Measurements from ENCODE around the gene ACSM2B.
"Not testable (repeated sequence)": the region's sequence is repeated elsewhere in the genome, so short reads cannot be mapped to it uniquely, and the experiment has no call there.

The ACSM2B gene

DNA sequence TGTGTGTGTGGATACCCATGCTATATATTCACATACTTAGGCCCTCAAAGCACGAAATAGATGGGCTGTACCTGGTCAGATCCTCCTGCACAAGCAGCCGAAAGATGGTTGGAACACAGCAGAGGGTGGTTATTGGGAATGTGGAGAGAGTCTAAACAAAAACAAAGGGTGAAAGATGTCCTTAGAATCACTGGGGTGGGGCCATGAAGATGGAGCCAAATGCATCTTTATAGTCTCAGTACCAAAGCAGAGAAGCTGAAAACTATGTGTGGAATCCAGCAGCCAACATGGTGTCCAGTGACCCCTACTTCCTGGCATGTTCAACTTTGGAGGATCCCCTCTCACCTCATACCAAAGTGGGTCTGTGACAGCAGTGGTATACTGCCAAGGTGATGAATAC lies 19.5 kb upstream of the ACSM2B start:
- not testable (repeated sequence) for DNase-seq (ENCODE audit: low spot score)

DNA sequence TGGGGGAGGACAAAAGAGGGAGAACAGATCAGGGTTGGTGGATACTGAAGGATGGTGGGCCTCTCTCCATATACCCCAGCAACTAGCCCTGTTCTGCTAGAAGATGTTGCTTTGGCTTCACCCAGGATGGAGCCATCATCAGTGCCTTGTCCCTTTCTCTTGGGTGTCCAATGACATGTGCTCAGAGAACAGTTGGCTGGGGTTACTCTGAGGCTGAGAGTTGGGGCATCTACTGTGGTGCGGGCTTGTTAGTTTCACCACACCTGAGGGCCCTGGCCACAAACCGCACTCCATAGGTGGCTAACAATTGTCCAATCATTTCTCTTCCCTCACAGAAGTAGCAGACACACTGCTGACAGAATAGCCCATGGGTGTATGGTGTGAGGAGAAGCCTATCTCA lies 18.9 kb upstream of the ACSM2B start:
- DNase-seq (ENCODE audit: low spot score), result not testable (repeated sequence)

DNA sequence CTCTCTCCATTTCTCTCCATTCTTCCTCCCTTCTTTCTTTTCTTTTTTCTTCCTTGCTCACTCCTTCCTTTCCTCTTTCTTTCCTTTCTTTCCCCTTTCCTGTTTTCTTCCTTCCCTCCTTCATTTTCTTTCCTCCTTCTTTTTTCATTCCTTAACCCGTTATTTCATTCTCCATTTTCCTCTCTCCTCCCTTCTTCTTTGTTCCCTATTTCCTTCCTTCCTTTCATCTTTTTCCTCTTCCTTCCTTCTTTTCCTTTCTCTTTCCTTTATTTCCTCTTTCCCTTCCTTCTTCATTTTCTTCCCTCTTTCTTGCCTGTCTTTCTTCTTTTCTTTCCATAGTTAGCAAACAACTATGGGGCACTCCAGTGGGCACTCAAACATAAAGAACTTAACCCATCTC lies 16.6 kb upstream of the ACSM2B start:
- not testable (repeated sequence) for DNase-seq (ENCODE audit: low spot score)

- DNase-seq (ENCODE audit: low spot score), result not testable (repeated sequence)
Observed at GRCh38 chr16:20589486-20589885, 13.3 kb upstream of the ACSM2B start.

- not testable (repeated sequence) for DNase-seq (ENCODE audit: low spot score)
Observed at GRCh38 chr16:20587645-20588074, 11.5 kb upstream of the ACSM2B start.

DNA sequence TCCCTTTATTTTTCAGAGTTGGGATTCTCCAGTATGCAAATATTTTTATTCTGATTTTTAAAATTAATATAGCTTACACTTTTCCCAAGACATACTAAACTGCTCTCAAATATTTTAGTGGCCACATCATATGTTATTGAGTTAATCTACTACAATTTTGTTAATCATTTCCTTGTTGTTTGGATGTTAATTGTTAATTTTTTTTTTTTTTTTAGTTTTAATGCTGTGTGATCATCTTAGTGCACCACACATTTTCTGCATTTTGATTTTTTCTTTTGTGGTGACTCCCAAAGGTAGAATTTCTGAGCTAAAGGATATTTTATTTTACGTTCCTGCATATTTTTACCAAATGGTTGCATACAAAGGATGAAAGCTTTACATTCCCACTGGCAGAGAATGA lies 10.5 kb upstream of the ACSM2B start:
- DNase-seq (ENCODE audit: low spot score), result not testable (repeated sequence)

DNA sequence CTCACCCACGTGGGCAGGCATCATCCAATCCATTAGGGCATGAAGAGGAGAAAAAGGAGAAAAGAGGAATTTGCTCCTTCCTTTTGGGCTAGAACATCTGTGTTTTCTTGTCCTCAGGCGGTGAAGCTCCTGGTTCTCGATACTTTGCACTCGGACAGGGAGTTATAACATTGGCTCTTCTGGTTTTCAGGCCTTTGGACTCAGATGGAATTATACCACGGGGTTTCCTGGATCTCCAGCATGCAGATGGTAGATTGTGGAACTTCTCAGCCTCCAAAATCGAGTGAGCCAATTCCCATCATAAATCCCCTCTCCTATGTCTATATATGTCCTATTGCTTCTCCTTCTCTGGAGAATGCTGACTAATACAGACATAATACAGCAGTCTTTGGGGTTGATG lies 9.9 kb upstream of the ACSM2B start:
- DNase-seq (ENCODE audit: low spot score), result not testable (repeated sequence)

GRCh38 chr16:20580487-20581259 lies 4.5 kb upstream of the ACSM2B start:
- not testable (repeated sequence) for DNase-seq (ENCODE audit: low spot score)

DNA sequence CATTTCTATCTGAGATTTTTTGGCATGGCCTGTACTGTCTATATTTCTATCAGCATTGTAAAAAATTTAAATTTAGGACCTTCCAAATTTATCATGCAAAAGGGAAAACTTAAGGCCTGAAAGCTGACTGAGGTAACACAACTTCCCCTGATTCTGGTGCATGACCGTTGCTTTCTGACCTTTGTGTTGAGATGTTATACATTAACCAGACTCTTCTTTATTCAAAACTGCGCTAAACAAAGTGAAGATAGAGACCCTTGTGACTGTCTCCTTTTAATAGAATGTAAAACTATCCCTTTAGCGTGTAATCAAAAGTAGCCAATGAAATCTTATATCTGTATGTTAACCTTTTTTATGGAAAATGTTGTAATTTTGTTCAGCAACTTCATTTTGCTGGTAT lies 1.9 kb upstream of the ACSM2B start:
- not testable (repeated sequence) for DNase-seq (ENCODE audit: low spot score)

- not testable (repeated sequence) for DNase-seq (ENCODE audit: low spot score)
Observed at GRCh38 chr16:20569117-20569651, 7.0 kb downstream of the ACSM2B start.

DNA sequence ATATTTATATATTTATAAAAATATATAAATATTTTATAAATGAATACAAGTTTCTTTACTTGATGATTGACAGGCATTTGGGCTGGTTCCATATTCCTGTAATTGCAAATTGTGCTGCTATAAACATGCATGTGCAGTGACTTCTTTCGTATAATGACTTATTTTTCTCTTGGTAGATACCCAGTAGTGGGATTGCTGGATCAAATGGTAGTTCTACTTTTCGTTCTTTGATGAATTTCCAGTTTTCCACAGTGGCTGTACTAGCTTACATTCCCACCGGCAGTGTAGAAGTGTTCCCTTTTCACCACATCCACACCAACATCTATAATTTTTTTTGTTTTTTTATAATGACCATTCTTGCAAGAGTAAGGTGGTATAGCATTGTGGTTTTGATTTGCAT lies 7.8 kb downstream of the ACSM2B start:
- no peak for DNase-seq (ENCODE audit: low spot score)

DNA sequence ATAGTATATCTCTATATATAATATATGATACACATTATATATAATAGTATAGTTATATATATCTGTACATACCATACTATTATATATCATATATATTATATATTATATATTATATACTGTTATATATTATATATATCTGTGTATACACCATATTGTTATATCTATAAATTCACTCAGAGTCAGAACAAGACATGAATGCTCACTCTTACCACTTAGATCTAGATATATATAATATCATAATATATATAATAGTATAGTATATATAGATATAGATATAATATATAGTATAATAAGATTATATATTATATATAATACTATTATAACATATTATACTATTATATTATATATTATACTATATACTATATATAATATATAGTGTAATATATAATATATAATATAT lies 9.3 kb downstream of the ACSM2B start:
- no peak for DNase-seq (ENCODE audit: low spot score)

GRCh38 chr16:20565334-20565733 lies 10.8 kb downstream of the ACSM2B start:
- DNase-seq (ENCODE audit: low spot score), result not testable (repeated sequence)

DNA sequence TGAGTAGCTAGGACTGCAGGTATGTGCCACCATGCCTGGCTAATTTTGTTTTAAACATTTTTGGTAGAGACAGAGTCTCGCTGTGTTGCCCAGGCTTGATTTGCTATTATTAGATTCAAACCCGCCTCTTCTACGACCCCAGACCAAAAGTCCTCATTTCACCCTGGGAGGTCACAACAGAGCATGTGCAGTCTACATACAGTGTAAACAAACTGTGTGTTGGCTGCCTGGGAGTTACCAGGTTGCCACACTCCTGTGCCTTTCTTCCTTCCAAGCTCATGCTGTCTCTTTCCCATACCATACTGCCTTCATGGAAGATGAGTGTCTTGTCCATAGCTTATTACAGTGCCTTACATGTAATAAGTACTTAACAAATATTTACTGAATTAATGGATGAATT lies 11.9 kb downstream of the ACSM2B start:
- DNase-seq (ENCODE audit: low spot score), result not testable (repeated sequence)

GRCh38 chr16:20555628-20556027 lies 20.5 kb downstream of the ACSM2B start:
- not testable (repeated sequence) for DNase-seq (ENCODE audit: low spot score)

- not testable (repeated sequence) for DNase-seq (ENCODE audit: low spot score)
Observed at GRCh38 chr16:20554689-20555088, 21.5 kb downstream of the ACSM2B start.

GRCh38 chr16:20553493-20553892 lies 22.7 kb downstream of the ACSM2B start:
- DNase-seq (ENCODE audit: low spot score), result not testable (repeated sequence)

DNA sequence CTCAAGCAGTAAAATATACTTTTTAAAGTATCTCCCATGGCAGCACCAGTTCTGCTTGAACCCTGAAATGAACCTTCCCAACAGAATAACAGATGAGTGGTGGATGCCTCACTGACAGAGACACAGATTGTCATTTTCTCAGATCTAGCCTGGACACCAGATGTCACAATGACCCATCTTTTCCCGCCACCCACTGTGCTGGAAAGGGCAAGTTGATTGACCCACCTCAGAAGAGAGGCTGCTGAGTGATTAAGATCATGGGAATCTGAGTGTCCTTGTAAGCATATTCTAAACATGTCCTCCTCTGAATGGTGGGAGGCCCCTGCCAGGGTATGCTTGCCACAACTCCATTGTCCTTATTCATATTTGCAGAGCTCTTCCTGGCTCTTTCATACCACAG lies 29.2 kb downstream of the ACSM2B start:
- not testable (repeated sequence) for DNase-seq (ENCODE audit: low spot score)

GRCh38 chr16:20546278-20546853 lies 29.8 kb downstream of the ACSM2B start:
- not testable (repeated sequence) for DNase-seq (ENCODE audit: low spot score)

GRCh38 chr16:20540603-20541316 lies 35.4 kb downstream of the ACSM2B start:
- DNase-seq (ENCODE audit: low spot score), result not testable (repeated sequence)

GRCh38 chr16:20538687-20539086 lies 37.5 kb downstream of the ACSM2B start:
- DNase-seq (ENCODE audit: low spot score), result no peak

DNA sequence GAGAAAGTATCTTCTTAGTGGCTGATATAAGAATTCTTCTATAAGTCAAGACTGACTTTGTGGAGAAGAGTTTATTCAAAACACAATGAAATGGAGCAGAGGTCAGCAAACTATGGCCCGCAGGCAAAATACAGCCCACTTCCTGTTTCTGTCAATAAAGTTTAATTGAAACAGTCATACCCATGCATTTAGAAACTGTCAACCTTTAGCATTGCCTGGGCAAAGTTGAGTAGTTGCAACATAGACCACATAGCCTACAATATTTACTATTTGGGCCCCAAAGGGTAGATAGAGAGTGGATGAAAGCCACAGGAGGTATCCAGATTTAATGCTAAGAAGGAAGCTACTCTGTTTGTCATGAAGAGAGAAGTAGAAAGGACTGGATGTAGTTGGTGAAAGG lies 38.0 kb downstream of the ACSM2B start:
- no peak for DNase-seq (ENCODE audit: low spot score)

- not testable (repeated sequence) for DNase-seq (ENCODE audit: low spot score)
Observed at GRCh38 chr16:20536669-20537068, 39.5 kb downstream of the ACSM2B start.

All from NAMALWA (cell line).